Vagina (tissue), 2 donors: ENCODE measurements around the gene UCHL3. TPM values are rescaled to one million over a fixed set of nuclear protein-coding genes. Genes with fewer than 3 reads are reported as not detected.
A peak's percentile ranks its signal among the peaks of the same experiment; 100 is the strongest.

Source experiments
- DNase-seq, 2 donors: peaks; one replicate each; pipeline ENCODE4 v3.0.0-alpha.2; 2017; ENCODE audit errors: extremely low spot score in 2 of 2
- H3K27ac ChIP-seq: fragments of 200-600 bp; sonication (generic); one replicate; pipeline ENCODE4 v1.5.1; 2019
- H3K27me3 ChIP-seq: fragments of 200-600 bp; sonication (generic); one replicate; pipeline ENCODE4 v1.5.1; 2019
- H3K36me3 ChIP-seq, 2 donors: fragments of 200-600 bp; sonication (generic); one replicate each; pipeline ENCODE4 v1.5.1; 2017 to 2019
- H3K4me1 ChIP-seq: fragments of 200-600 bp; sonication (generic); one replicate; pipeline ENCODE4 v1.5.1; 2019
- H3K4me3 ChIP-seq, 2 donors: fragments of 200-600 bp; sonication (generic); 1 replicate in 1 of 2; 2 replicates in 1 of 2; pipeline ENCODE4 v1.5.1; 2016 to 2019
- H3K9me3 ChIP-seq: fragments of 200-600 bp; sonication (generic); one replicate; pipeline ENCODE4 v1.5.1; 2019
- CTCF ChIP-seq, 3 experiments: fragments of 450-650 bp in 2 of 3; fragments of 200-600 bp in 1 of 3; sonication (generic) in 1 of 3; IDR thresholded peaks; one replicate each; pipeline ENCODE4 v1.5.1; 2017 to 2019; ENCODE audit warnings: antibody characterized with exemption in 3 of 3, mild to moderate bottlenecking in 2 of 3, moderate library complexity in 2 of 3
- POLR2A ChIP-seq, 2 donors: fragments of 450-650 bp; IDR thresholded peaks; one replicate each; pipeline ENCODE4 v1.6.1; 2017; ENCODE audit warnings: antibody characterized with exemption in 2 of 2, mild to moderate bottlenecking in 2 of 2, moderate library complexity in 2 of 2
- POLR2AphosphoS5 ChIP-seq, 2 donors: sonication (generic); formaldehyde crosslinking; IDR thresholded peaks; one replicate each; pipeline ENCODE4 v1.9.0; 2017; ENCODE audit warnings: antibody characterized with exemption in 2 of 2, mild to moderate bottlenecking in 2 of 2, low read depth in 1 of 2; ENCODE audit not compliant: insufficient read depth in 1 of 2
- intact Hi-C: fragments of 100-400 bp; cut with DNase I; formaldehyde crosslinking; loops from one replicate; pipeline ENCODE4 v1.15.1; 2023
- total RNA-seq: library from RNA; depleted of rRNA; stranded (reverse); fragments of >200 nt; gene quantifications from one replicate; pipeline ENCODE4 v1.2.3, GENCODE V29; 2016

UCHL3 gene
- total RNA-seq = 5.6 TPM

DNA sequence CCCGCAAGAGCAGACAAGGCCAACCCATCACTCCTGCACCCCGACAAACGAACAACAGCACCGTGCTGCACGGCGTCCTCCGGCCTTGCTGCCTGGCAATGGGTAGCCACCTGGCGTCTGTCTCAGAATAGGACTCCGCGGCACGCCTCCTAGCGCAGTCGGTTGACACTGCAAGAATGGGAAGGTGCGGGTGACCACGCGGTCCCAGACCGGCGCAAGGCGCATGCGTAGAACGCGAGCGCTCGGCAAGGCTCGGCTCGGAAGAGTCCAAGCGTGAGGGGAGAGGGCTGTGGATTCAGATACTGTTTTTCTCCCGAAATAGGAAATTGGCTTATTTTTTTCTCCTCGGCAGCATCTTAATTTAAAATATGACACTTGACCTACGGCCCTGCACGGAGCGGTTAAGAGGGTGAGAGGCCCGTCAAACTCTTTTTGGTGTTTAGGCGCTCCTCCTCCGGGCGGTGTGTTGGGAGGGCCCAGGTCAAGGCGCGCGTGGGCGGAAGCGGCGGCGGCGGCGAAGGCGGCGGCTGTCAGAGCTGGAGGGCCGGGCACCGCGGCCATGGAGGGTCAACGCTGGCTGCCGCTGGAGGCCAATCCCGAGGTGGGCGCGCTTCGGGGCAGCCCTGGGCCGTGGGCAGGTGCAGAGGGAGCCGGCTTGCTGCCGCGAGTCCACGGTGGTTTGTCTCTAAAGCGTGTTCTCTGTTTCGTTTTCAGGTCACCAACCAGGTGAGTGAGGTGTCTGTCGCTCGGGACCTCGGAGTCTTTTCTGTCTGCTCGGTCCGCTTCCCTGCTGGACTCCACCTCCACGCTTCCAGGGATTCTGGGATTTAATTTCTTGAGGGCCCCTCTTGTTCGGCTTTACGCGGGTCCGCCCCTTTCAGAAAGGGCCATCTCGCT lies at the start of gene UCHL3:
Gene UCHL3, plus strand, starts transcription at position 530 of the 897 bp plus-strand sequence. Its CDS starts 30 bp downstream, at position 560.
- Histone ChIP-seq H3K36me3 (peaks cover 0 to 6% of the 10 kb centered on the region in 2 donors), H3K4me3 (peak within 1 kb of the TSS; percentile 54 to 92), H3K27ac (peak within 1 kb of the TSS; percentile 81), H3K27me3 (no peaks in the 10 kb centered on the region), H3K9me3 (no peaks in the 10 kb centered on the region), H3K4me1 (peaks cover 15% of the 10 kb centered on the region)
- TF ChIP-seq POLR2A (IDR thresholded peaks at IDR 0.05) = peak in 1 of 2 donors; percentile 28
- peak; percentile 49 to 90 (median 55) for TF ChIP-seq CTCF (IDR thresholded peaks at IDR 0.05)
- TF ChIP-seq POLR2AphosphoS5 (IDR thresholded peaks at IDR 0.05; ENCODE audit: insufficient read depth in 1 of 2, low read depth in 1 of 2) = peak; percentile 80 to 88
- peak; percentile 91 to 98 for DNase-seq
- intact Hi-C loops = no loop called here

DNA sequence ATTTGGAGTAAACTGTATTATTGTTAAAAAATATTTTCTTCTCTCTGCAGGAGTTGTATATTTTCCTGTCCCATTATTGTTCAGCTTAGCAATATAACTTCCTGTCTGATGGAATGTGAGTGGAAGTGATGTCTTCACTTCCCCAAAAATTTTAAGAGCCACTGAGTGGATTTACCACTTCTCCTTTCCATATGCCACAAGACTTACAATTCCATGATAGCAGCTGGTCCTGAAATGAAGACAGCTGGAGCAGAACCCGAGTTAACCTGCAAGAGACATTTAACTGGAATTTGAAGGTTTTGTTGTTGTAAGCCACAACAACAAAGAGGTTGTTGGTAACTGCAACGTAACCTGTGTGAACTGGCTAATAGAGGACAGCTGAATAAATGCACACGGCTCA lies 44.3 kb upstream of the UCHL3 start:
- Histone ChIP-seq H3K4me1 (no peaks in the 10 kb centered on the region), H3K36me3 (no peaks in the 10 kb centered on the region), H3K27me3 (no peaks in the 10 kb centered on the region), H3K27ac (no peak overlapping the region), H3K9me3 (no peaks in the 10 kb centered on the region), H3K4me3 (no peak overlapping the region)
- intact Hi-C loops = no loop called here
- no peak for TF ChIP-seq POLR2A (IDR thresholded peaks at IDR 0.05)
- no peak for TF ChIP-seq POLR2AphosphoS5 (IDR thresholded peaks at IDR 0.05; ENCODE audit: insufficient read depth in 1 of 2, low read depth in 1 of 2)
- no peak for TF ChIP-seq CTCF (IDR thresholded peaks at IDR 0.05)
- DNase-seq = no peak

GRCh38 chr13:75506018-75506417 lies 43.6 kb upstream of the UCHL3 start:
- Histone ChIP-seq H3K4me3 (no peak overlapping the region), H3K27ac (no peak overlapping the region), H3K4me1 (no peaks in the 10 kb centered on the region), H3K9me3 (no peaks in the 10 kb centered on the region), H3K36me3 (no peaks in the 10 kb centered on the region), H3K27me3 (no peaks in the 10 kb centered on the region)
- TF ChIP-seq CTCF (IDR thresholded peaks at IDR 0.05) (no peak), POLR2A (IDR thresholded peaks at IDR 0.05) (no peak), POLR2AphosphoS5 (IDR thresholded peaks at IDR 0.05; ENCODE audit: insufficient read depth in 1 of 2, low read depth in 1 of 2) (no peak)
- intact Hi-C loops = no loop called here
- no peak for DNase-seq

- intact Hi-C loops = no loop called here
- H3K4me1 ChIP-seq = no peaks in the 10 kb centered on the region
- no peak for TF ChIP-seq POLR2AphosphoS5 (IDR thresholded peaks at IDR 0.05; ENCODE audit: insufficient read depth in 1 of 2, low read depth in 1 of 2)
- TF ChIP-seq CTCF (IDR thresholded peaks at IDR 0.05) = no peak
- TF ChIP-seq POLR2A (IDR thresholded peaks at IDR 0.05) = no peak
- no peak overlapping the region for H3K27ac ChIP-seq
- no peaks in the 10 kb centered on the region for H3K36me3 ChIP-seq
- no peak overlapping the region for H3K4me3 ChIP-seq
- H3K27me3 ChIP-seq = no peaks in the 10 kb centered on the region
- no peak for DNase-seq
- no peaks in the 10 kb centered on the region for H3K9me3 ChIP-seq
Observed at GRCh38 chr13:75507027-75508001, 42.3 kb upstream of the UCHL3 start.
